ENCODE data around the gene KMT2C. TPM values are rescaled to one million over a fixed set of nuclear protein-coding genes. Genes with fewer than 3 reads are reported as not detected.

The KMT2C gene
- total RNA-seq, 2 experiments from 2014 or later = 47.5 to 105 TPM

DNA sequence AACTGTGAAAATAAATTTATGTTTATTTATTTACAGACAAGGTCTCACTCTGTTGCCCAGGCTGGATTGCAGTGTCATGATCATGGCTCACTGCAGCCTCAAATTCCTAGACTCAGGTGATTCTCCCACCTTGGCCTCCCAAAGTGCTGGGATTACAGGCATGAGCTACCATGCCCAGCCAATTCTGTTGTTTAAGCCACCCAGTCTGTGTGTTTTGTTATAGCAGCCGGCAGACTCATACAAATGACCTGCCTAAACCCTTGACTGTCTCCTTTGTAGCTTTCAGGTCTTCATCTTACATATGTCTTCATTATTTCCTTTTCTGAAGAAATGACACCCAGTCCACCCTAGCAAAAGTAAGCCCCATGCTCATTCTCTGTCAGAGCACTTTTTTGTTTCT is 43.8 kb upstream of the KMT2C start:
- Histone ChIP-seq H2AFZ (ENCODE audit: low read length) (no peak overlapping the region), H3K79me2 (ENCODE audit: insufficient read depth, low read depth, low read length) (no peaks in the 10 kb centered on the region), H3K36me3 (ENCODE audit: insufficient read depth, low read length) (no peaks in the 10 kb centered on the region), H3K4me2 (ENCODE audit: low read length) (no peak overlapping the region), H3K4me3 (ENCODE audit: low read depth, low read length, poor library complexity, severe bottlenecking) (no peak overlapping the region), H3K9me3 (ENCODE audit: low read length) (no peaks in the 10 kb centered on the region), H4K20me1 (ENCODE audit: insufficient read depth, low read length) (no peaks in the 10 kb centered on the region), H3K9me2 (ENCODE audit: insufficient read depth, low read length) (no peaks in the 10 kb centered on the region), H3K27ac (ENCODE audit: low read depth, low read length, poor library complexity, severe bottlenecking) (no peak overlapping the region), H3K4me1 (ENCODE audit: insufficient read depth, low read length, poor library complexity, severe bottlenecking) (no peaks in the 10 kb centered on the region)
- TF ChIP-seq EZH2phosphoT487 (IDR thresholded peaks at IDR 0.05; ENCODE audit: borderline replicate concordance, low read depth, low read length) = no peak
- TF ChIP-seq, protein P1, sequence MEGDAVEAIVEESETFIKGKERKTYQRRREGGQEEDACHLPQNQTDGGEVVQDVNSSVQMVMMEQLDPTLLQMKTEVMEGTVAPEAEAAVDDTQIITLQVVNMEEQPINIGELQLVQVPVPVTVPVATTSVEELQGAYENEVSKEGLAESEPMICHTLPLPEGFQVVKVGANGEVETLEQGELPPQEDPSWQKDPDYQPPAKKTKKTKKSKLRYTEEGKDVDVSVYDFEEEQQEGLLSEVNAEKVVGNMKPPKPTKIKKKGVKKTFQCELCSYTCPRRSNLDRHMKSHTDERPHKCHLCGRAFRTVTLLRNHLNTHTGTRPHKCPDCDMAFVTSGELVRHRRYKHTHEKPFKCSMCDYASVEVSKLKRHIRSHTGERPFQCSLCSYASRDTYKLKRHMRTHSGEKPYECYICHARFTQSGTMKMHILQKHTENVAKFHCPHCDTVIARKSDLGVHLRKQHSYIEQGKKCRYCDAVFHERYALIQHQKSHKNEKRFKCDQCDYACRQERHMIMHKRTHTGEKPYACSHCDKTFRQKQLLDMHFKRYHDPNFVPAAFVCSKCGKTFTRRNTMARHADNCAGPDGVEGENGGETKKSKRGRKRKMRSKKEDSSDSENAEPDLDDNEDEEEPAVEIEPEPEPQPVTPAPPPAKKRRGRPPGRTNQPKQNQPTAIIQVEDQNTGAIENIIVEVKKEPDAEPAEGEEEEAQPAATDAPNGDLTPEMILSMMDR (conservative IDR thresholded peaks at IDR 0.05; ENCODE audit: low read length) = no peak
- no TSS peak for BruUV-seq (replicated peaks)
- ChIA-PET POLR2A (no interaction called here), CTCF (ENCODE audit: unreplicated experiment) (no interaction called here)
- intact Hi-C loops (cut with micrococcal nuclease; ENCODE audit: unreplicated experiment) = no loop called here
- no peak for DNase-seq (ENCODE audit: low spot score)

DNA sequence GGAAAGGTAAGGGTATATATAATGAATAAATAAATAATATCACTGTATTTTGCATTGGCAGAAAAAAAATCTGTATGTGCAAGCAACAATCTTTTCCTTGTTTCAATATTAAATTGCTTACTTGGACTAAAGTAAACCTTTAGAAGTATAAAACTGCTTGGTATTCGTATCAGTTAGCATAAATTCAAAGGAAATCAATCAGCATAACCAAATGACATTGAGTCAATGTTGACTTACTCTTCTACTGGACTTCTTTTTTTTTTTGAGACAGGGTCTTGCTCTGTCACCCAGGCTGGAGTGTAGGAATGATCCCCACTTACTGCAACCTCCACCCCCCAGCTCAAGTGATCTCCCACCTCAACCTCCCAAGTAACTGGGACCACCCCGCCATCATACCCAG is 42.3 kb upstream of the KMT2C start:
- no peak for DNase-seq (ENCODE audit: low spot score)
- Histone ChIP-seq H3K4me3 (ENCODE audit: low read depth, low read length, poor library complexity, severe bottlenecking) (no peak overlapping the region), H3K27ac (ENCODE audit: low read depth, low read length, poor library complexity, severe bottlenecking) (no peak overlapping the region), H3K36me3 (ENCODE audit: insufficient read depth, low read length) (no peaks in the 10 kb centered on the region), H3K9me3 (ENCODE audit: low read length) (no peaks in the 10 kb centered on the region), H3K4me1 (ENCODE audit: insufficient read depth, low read length, poor library complexity, severe bottlenecking) (no peaks in the 10 kb centered on the region), H3K9me2 (ENCODE audit: insufficient read depth, low read length) (no peaks in the 10 kb centered on the region), H3K79me2 (ENCODE audit: insufficient read depth, low read depth, low read length) (no peaks in the 10 kb centered on the region), H4K20me1 (ENCODE audit: insufficient read depth, low read length) (no peaks in the 10 kb centered on the region), H3K4me2 (ENCODE audit: low read length) (no peak overlapping the region), H2AFZ (ENCODE audit: low read length) (no peak overlapping the region)
- POLR2A ChIA-PET = no interaction called here
- CTCF ChIA-PET (ENCODE audit: unreplicated experiment) = no interaction called here
- intact Hi-C loops (cut with micrococcal nuclease; ENCODE audit: unreplicated experiment) = no loop called here
- BruUV-seq (replicated peaks) = no TSS peak
- TF ChIP-seq EZH2phosphoT487 (IDR thresholded peaks at IDR 0.05; ENCODE audit: borderline replicate concordance, low read depth, low read length) = no peak
- TF ChIP-seq, protein P1 (conservative IDR thresholded peaks at IDR 0.05; ENCODE audit: low read length) = no peak

DNA sequence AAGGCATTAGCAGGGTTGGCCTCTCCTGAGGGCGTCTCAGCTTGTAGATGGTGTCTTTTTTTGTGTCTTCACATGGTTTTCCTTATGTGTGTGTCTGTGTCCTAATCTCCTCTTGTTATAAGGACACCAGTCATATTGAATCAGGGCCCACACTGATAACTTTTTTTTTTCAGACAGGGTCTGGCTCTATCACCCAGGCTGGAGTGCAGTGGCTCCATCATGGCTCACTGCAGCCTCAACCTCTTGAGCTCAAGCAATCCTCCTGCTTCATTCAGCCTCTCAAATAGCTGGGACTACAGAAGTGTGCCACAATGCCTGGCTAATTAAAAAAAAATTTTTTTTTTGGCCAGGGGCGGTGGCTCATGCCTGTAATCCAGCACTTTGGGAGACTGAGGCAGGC is 41.3 kb upstream of the KMT2C start:
- Histone ChIP-seq H3K4me2 (ENCODE audit: low read length) (no peak overlapping the region), H3K79me2 (ENCODE audit: insufficient read depth, low read depth, low read length) (no peaks in the 10 kb centered on the region), H3K27ac (ENCODE audit: low read depth, low read length, poor library complexity, severe bottlenecking) (no peak overlapping the region), H3K4me1 (ENCODE audit: insufficient read depth, low read length, poor library complexity, severe bottlenecking) (no peaks in the 10 kb centered on the region), H3K9me3 (ENCODE audit: low read length) (no peaks in the 10 kb centered on the region), H4K20me1 (ENCODE audit: insufficient read depth, low read length) (no peaks in the 10 kb centered on the region), H3K4me3 (ENCODE audit: low read depth, low read length, poor library complexity, severe bottlenecking) (no peak overlapping the region), H2AFZ (ENCODE audit: low read length) (no peak overlapping the region), H3K36me3 (ENCODE audit: insufficient read depth, low read length) (no peaks in the 10 kb centered on the region), H3K9me2 (ENCODE audit: insufficient read depth, low read length) (no peaks in the 10 kb centered on the region)
- no peak for DNase-seq (ENCODE audit: low spot score)
- BruUV-seq (replicated peaks) = no TSS peak
- intact Hi-C loops (cut with micrococcal nuclease; ENCODE audit: unreplicated experiment) = no loop called here
- ChIA-PET CTCF (ENCODE audit: unreplicated experiment) (interaction anchor here (0.6 kb wide), 1 partner anchor 1948 kb away, joined by 3 read pairs; no protein-coding TSS in a partner anchor), POLR2A (interaction anchor here (0.6 to 1.2 kb wide), 3 partner anchors 18 to 161 kb away, joined by 3 read pairs; no protein-coding TSS in a partner anchor)
- TF ChIP-seq, protein P1 (conservative IDR thresholded peaks at IDR 0.05; ENCODE audit: low read length) = no peak
- no peak for TF ChIP-seq EZH2phosphoT487 (IDR thresholded peaks at IDR 0.05; ENCODE audit: borderline replicate concordance, low read depth, low read length)

All from OCI-LY7 (cell line).